ENCODE measurements around the gene ASB15. TPM values are rescaled to one million over a fixed set of nuclear protein-coding genes. Genes with fewer than 3 reads are reported as not detected.

Gene ASB15
- total RNA-seq, 3 donors from 2014 or later (not counting 1 experiment from before 2014, with no cell fraction given), result not detected

DNA sequence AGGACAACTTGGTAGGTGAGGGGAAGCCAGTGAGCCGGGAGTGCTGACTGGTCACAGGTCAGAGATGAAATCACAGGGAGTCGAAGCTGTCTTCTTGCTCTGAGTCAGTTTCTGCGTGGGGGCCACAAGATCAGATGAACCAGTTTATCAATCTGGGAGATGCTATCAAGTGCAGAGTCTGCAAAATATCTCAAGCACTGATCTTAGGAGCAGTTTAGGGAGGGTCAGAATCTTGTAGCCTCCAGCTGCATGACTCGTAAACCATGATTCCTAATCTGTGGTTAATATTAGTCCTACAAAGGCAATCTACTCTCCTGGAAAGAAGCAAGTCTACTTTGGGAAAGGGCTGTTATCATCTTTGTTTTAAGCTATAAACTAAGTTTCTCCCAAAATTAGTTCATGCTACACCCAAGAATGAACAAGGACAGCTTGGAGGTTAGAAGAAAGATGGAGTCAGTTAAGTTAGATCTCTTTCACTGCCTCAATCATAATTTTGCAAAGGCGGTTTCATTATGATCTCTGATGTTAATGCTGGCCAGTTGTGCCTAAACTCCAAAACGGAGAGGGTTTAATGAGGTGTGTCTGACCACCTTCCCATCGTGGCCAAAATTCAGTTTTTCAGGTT is 45.6 kb downstream of the ASB15 start:
- TF ChIP-seq, protein P1, sequence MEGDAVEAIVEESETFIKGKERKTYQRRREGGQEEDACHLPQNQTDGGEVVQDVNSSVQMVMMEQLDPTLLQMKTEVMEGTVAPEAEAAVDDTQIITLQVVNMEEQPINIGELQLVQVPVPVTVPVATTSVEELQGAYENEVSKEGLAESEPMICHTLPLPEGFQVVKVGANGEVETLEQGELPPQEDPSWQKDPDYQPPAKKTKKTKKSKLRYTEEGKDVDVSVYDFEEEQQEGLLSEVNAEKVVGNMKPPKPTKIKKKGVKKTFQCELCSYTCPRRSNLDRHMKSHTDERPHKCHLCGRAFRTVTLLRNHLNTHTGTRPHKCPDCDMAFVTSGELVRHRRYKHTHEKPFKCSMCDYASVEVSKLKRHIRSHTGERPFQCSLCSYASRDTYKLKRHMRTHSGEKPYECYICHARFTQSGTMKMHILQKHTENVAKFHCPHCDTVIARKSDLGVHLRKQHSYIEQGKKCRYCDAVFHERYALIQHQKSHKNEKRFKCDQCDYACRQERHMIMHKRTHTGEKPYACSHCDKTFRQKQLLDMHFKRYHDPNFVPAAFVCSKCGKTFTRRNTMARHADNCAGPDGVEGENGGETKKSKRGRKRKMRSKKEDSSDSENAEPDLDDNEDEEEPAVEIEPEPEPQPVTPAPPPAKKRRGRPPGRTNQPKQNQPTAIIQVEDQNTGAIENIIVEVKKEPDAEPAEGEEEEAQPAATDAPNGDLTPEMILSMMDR (IDR thresholded peaks at IDR 0.05), result no peak
- Mint-ChIP-seq H3K4me1 (no peaks in the 10 kb centered on the region), H3K36me3 (no peaks in the 10 kb centered on the region), H3K27me3 (ENCODE audit: low read depth in 2 of 2) (peaks cover 13 to 43% of the 10 kb centered on the region in 2 donors), H3K4me3 (no peak overlapping the region), H3K27ac (no peak overlapping the region), H3K9me3 (no peaks in the 10 kb centered on the region)
- no peak for DNase-seq
- 74% methylated on average over 7 of the region's 7 CpGs for WGBS (ENCODE audit: insufficient coverage)
- no peak overlapping the region for H3K4me3 ChIP-seq (ENCODE audit: low read length)
- no peaks in the 10 kb centered on the region for H3K36me3 ChIP-seq (ENCODE audit: control insufficient read depth, insufficient read depth, low read length)
- no peaks in the 10 kb centered on the region for H3K4me1 ChIP-seq (ENCODE audit: control insufficient read depth, insufficient read depth, low read length)
- no peak for ATAC-seq
- no peaks in the 10 kb centered on the region for H3K9me3 ChIP-seq (ENCODE audit: control insufficient read depth, insufficient read depth, low read length)
- intact Hi-C loops (cut with micrococcal nuclease), result no loop called here
- H3K27ac ChIP-seq (ENCODE audit: low read length), result no peak overlapping the region
- H3K27me3 ChIP-seq (ENCODE audit: control insufficient read depth, insufficient read depth, low read length), result no peaks in the 10 kb centered on the region

DNA sequence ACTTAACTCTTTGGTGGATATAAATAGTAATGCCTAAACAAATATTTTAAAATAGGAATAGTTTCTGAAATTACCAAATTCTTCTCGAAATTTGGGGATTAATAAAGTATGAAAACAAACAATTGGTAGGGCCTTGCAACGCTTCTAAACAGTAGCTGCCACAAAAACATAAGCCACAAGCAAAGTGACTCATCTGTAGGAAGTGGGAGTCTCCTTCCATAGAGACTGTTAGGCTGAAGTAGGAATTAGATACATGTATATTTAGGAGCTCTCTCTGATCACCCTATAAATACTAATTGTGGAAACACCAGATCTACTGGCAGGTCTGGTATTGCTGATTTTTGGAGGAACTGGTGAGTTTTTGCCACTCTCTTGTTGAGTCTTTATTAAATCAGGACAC is 48.3 kb downstream of the ASB15 start:
- Histone ChIP-seq H3K27ac (ENCODE audit: low read length) (no peak overlapping the region), H3K4me3 (ENCODE audit: low read length) (no peak overlapping the region), H3K4me1 (ENCODE audit: control insufficient read depth, insufficient read depth, low read length) (no peaks in the 10 kb centered on the region), H3K9me3 (ENCODE audit: control insufficient read depth, insufficient read depth, low read length) (no peaks in the 10 kb centered on the region), H3K27me3 (ENCODE audit: control insufficient read depth, insufficient read depth, low read length) (no peaks in the 10 kb centered on the region), H3K36me3 (ENCODE audit: control insufficient read depth, insufficient read depth, low read length) (no peaks in the 10 kb centered on the region)
- no peaks in the 10 kb centered on the region for H3K36me3 Mint-ChIP-seq
- DNase-seq (no peak), ATAC-seq (no peak)
- no peak overlapping the region for H3K27ac Mint-ChIP-seq
- H3K27me3 Mint-ChIP-seq (ENCODE audit: low read depth in 2 of 2), result peaks cover 8 to 15% of the 10 kb centered on the region in 2 donors
- intact Hi-C loops (cut with micrococcal nuclease), result no loop called here
- H3K4me1 Mint-ChIP-seq, result no peaks in the 10 kb centered on the region
- TF ChIP-seq, protein P1 (IDR thresholded peaks at IDR 0.05), result no peak
- no peaks in the 10 kb centered on the region for H3K9me3 Mint-ChIP-seq
- WGBS (ENCODE audit: insufficient coverage), result no CpG with 5 or more reads among the region's 2 CpGs
- H3K4me3 Mint-ChIP-seq, result no peak overlapping the region

- no peaks in the 10 kb centered on the region for H3K36me3 Mint-ChIP-seq
- TF ChIP-seq, protein P1 (IDR thresholded peaks at IDR 0.05), result no peak
These were observed 49.0 kb downstream of the ASB15 start for GRCh38 chr7:123650595-123650994.

DNA sequence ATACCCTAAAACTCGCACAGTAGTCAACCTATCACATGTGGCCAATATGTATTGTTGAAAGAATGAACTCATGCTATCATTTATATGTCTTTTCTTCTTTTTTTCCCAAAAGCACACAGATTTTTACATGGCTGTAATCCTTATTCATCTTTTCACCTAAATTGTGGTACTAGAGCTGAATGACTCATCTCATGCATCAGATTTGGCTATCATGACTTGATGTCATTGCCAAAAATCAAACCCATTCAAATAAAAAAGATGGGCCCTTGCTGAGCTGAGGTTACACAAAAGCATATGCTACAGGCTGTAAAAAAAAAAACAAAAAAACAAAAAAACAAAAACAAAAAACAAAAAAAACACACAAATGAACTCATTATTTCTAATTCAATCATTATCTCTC is 50.8 kb downstream of the ASB15 start:
- no peak overlapping the region for H3K27ac Mint-ChIP-seq
- TF ChIP-seq, protein P1 (IDR thresholded peaks at IDR 0.05), result no peak
- ATAC-seq (no peak), DNase-seq (no peak)
- Histone ChIP-seq H3K36me3 (ENCODE audit: control insufficient read depth, insufficient read depth, low read length) (no peaks in the 10 kb centered on the region), H3K4me3 (ENCODE audit: low read length) (no peak overlapping the region), H3K27me3 (ENCODE audit: control insufficient read depth, insufficient read depth, low read length) (no peaks in the 10 kb centered on the region), H3K9me3 (ENCODE audit: control insufficient read depth, insufficient read depth, low read length) (no peaks in the 10 kb centered on the region), H3K27ac (ENCODE audit: low read length) (no peak overlapping the region), H3K4me1 (ENCODE audit: control insufficient read depth, insufficient read depth, low read length) (no peaks in the 10 kb centered on the region)
- no peaks in the 10 kb centered on the region for H3K9me3 Mint-ChIP-seq
- H3K36me3 Mint-ChIP-seq, result no peaks in the 10 kb centered on the region
- H3K4me3 Mint-ChIP-seq, result no peak overlapping the region
- no CpG with 5 or more reads among the region's 1 CpG for WGBS (ENCODE audit: insufficient coverage)
- intact Hi-C loops (cut with micrococcal nuclease), result no loop called here
- H3K27me3 Mint-ChIP-seq (ENCODE audit: low read depth in 2 of 2), result peaks cover 6 to 13% of the 10 kb centered on the region in 2 donors
- H3K4me1 Mint-ChIP-seq, result no peaks in the 10 kb centered on the region

More at GRCh38 chr7:123650595-123650994, 49.0 kb downstream of the ASB15 start:
- Mint-ChIP-seq H3K4me3 (no peak overlapping the region), H3K27ac (no peak overlapping the region), H3K9me3 (no peaks in the 10 kb centered on the region), H3K4me1 (no peaks in the 10 kb centered on the region), H3K27me3 (ENCODE audit: low read depth in 2 of 2) (peaks cover 6 to 13% of the 10 kb centered on the region in 2 donors)
- H3K4me1 ChIP-seq (ENCODE audit: control insufficient read depth, insufficient read depth, low read length), result no peaks in the 10 kb centered on the region
- no peak for ATAC-seq
- H3K4me3 ChIP-seq (ENCODE audit: low read length), result no peak overlapping the region
- H3K27me3 ChIP-seq (ENCODE audit: control insufficient read depth, insufficient read depth, low read length), result no peaks in the 10 kb centered on the region
- DNase-seq, result no peak
- no peaks in the 10 kb centered on the region for H3K9me3 ChIP-seq (ENCODE audit: control insufficient read depth, insufficient read depth, low read length)
- H3K36me3 ChIP-seq (ENCODE audit: control insufficient read depth, insufficient read depth, low read length), result no peaks in the 10 kb centered on the region
- no peak overlapping the region for H3K27ac ChIP-seq (ENCODE audit: low read length)
- 90% methylated on average over 1 of the region's 2 CpGs for whole genome bisulfite sequencing (ENCODE audit: insufficient coverage)
- intact Hi-C loops (cut with micrococcal nuclease), result no loop called here
